HG02798 (cell line): ENCODE results near the gene PTPN4.

Experiments used
- ATAC-seq: cut with Tn5 transposase; IDR thresholded peaks from one replicate; pipeline ENCODE4 v1.9.1; 2021; ENCODE audit warnings: mild to moderate bottlenecking; ENCODE audit not compliant: unreplicated experiment, poor library complexity

Gene PTPN4

DNA sequence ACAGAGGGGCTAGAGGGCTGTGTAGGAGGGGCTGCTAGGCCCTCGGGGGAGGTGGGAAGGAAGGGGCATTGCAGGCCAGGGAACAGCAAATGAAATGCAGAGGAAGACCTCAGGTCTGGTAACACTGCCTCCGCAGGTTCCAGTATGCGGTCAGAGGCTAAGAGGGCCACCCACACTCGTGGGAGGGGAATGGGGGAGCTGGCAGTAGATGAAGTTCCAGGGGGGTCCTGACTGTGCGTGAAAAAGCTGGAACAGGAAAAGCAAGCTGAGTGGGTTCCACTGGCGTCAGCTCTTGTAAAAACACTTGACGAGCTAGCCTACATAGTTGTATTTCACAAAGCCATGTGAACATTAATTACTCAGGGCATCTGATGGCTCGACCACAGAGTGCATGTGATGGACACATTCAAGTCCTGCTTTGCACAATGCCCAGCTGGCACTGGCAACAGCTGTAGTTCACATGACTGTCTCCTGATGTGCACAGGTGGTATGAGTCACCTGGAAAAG is 29.0 kb upstream of the PTPN4 start:
- no peak for ATAC-seq

DNA sequence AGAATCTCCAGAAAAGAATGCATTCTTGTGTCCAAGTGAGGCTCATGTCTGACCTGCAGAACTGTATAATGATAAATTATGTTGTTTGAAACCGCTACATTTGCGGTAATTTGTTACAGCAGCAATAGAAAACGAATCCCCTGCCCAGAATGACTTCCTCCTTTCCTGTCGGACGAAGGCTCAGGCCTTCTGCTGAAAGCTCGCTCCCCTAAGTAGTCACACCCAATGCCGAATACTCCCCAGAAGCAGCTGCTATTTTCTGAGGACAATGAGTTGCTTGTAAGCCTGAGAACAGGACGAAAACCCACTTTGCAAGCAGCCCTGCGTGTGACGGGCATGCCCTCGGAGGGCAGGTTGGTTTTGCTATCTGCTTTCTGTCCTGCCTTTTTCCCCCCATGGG is 27.7 kb upstream of the PTPN4 start:
- no peak for ATAC-seq

DNA sequence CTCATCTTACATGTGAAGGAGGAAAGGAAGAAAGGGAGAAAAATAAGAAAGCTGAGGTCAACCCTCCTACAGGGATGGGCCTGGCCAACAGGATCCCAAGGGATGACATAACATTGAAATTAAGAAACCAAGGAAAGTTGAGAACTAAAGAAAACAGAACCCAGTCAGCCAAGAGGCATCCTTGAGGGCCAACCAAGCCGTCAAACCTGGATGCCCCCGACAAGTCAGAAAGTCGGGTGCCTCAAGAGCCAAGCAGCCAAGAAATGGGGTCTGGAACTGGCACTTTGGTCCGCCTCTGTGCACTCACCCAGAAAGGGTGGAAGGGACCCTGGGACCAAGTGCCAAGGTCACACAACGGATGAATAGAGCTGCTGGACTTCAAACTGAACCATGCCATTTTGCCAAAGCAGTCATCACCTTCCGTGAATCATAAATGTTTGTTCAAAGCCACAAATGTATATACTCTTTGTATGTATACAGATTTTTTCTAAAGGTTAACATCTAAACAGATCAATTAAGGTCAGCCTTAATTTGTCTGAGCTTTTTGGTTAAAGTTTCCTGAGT is 27.0 kb upstream of the PTPN4 start:
- no peak for ATAC-seq

DNA sequence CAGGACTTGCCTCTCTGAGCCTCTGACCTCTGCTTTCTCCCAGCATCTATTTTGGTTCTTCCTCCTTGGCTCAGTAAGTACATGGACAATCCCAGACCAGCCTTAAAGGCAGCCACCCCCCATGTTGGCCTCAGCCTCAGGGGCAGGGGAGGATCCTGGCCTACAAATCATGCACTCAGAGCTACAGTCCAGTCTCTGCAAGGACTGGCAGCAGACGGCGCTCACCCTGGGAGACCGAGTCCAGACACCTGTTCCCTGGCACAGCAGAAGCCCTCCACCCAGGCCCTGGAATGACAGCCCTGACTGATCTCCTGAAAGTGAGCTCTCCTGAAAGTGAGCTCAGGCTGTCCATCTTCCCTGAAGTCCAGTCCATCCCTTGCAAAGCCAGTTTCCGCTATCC is 25.7 kb upstream of the PTPN4 start:
- ATAC-seq: no peak

- no peak for ATAC-seq
These were observed 24.2 kb upstream of the PTPN4 start for GRCh38 chr2:119735565-119735964.

DNA sequence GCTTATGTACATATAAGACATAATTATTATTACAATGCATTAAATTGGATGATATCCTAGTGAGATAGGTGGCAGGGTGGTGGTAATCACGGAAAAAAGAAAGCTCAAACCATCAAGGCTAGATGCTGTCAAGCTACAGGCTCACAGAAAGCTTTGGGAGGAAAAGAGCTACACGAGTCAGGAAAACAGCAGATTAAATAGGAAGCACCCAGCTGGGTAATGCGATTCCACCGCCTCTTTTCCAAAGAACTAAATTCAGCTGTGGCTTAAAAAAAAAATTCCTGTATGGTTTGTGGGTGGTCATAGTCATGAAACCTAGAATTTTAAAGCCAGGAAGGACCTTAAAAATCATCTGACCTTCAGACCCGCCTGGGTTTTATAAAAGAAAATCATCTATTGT is 23.7 kb upstream of the PTPN4 start:
- ATAC-seq: no peak

DNA sequence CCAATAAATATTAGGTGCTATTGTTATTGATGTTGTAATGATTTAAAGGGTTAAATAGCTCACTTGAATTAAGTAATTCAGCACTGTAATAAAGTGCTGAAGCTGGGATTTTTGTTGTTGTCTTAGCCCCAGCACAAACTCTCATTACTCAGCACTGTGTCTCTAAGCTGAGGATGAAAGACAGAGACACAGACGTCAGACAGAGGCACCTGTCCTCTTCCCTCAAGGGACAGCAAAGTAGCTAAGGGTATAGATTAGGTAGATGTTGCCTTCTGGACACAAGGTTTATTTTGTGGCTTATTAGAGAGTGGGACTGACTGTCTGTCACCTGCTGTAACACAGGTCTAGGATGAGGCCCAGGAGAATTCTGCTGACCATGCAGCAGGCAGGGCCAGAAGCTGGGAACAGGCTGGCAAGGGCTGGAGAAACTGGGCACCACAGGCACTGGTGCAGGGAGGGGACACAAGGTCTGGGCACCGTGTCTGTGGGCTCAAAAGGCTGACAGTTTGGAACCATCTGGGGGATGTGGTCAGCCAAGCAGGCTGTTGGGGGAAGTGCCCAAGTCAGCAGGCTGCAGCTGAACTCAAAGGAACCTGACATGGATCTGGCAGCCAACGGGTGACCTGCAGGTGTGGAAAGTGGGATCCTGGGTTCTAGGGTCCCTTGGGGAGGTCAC is 20.0 kb upstream of the PTPN4 start:
- ATAC-seq: no peak

- ATAC-seq: no peak
These were observed 18.7 kb upstream of the PTPN4 start for GRCh38 chr2:119741001-119741400.

- ATAC-seq: no peak
These were observed 17.9 kb upstream of the PTPN4 start for GRCh38 chr2:119741868-119742267.

DNA sequence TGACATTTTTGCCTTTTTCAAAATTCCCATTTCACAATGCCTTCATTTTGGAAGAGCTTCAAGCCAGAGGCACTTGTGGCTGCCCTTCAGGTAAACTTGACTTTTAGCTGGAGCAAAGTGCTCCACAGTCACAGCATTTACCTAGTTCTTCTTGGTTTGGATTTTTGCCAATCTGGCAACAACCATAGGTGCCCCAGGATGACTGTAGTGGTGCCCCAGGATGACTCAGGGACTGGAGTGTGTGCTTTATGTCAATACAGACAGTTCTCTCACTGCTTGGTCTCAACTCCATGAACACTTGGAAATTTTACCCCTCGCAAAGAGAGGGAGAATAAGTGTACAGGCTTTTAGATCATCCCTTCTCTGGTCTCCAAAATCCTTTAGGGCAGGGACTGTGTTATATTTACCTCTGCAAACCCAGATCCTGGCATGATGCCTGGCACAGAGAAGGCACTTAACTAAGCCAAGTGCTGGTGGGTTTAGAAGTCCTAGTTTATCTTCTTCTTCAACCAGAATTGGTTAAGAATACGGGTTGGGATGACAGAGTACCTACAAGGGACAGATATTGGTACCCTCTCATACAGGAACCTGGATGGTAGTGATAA is 15.3 kb upstream of the PTPN4 start:
- no peak for ATAC-seq

GRCh38 chr2:119745566-119745965 is 14.2 kb upstream of the PTPN4 start:
- no peak for ATAC-seq

DNA sequence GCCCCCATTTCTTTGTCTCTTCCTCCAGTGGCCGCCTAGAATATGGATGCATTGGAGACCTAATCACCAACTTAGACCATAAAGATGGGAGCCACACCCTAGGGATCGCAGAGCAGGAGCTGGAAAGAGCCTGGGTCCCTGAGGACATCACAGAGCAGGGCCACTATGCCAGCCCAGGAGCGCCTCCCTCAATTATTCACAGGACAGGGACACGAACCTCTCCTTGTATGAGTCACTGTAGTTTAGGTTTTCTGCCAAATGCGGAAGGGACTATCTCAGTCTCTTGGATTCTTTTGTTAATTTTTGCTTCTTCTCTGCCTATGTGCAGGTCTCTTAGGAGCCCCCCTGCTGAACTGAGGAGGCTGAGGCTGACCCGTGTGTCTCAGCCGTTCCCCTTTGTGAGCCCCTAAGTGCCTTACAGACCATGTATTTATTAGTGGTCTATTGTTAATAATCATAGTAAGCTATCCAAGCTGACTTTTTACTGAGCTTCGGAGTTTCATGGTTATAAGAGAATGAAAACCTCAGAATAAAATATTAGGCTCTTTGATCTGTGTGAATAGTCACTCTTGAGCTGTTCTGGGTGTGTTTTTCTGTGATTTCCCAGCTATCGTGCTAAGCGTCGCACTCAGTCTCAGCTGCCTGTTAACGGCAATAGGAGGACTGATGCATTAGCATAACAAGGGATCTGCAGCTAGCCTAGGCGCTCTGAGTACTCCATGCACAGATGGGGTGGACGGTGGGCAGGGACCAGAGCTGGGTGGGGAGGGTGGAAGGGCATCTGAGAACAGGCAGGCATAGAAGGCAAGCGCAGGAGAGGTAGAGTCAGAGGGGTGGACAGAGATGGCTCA is 12.7 kb upstream of the PTPN4 start:
- ATAC-seq: no peak

GRCh38 chr2:119748135-119748534 is 11.6 kb upstream of the PTPN4 start:
- no peak for ATAC-seq

DNA sequence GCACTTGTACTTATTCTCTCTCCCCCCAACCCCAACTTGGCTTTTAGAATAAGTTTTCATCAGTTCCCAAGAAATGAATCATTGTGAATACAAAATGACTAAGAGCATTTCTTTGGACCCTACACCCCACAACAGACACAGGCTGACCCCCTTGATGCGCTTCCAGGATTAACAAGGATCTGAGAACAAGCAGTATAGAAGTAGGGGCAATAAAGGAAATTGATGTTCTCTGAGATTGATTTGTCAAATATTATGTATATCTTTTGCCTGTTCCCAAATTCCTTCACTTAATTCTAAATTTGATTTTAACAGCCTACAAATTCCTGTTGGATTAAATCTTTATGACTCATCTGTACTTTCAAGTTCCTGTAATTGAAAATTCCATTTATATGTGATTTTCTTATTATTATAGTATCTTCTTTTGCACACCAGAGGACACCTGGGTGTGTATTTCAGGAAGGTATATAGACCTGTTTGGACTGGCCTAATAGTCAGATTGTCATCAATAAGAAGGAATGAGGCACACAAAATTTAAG is 10.2 kb upstream of the PTPN4 start:
- no peak for ATAC-seq

GRCh38 chr2:119751706-119752105 is 8.0 kb upstream of the PTPN4 start:
- ATAC-seq: no peak

GRCh38 chr2:119753041-119753929 is 6.4 kb upstream of the PTPN4 start:
- ATAC-seq: no peak

GRCh38 chr2:119753930-119754321 is 5.8 kb upstream of the PTPN4 start:
- ATAC-seq: no peak

DNA sequence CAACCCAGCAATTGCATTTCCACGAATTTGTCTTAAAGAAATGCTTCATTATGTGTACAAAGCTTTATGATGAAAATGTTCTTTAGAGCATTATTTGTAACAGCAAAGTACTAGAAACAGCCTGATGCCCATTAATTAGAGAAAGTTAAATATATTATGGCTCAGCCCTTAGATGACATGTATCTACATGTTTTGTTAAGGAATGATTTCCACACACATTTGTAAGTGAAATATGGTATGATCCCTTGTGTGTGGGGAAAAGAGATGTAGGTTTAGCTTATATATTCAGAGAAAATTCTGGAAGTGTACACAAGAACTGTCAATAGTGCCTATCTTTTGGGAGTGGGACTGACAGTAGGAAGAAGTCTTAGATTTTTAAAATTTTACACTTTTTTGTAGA is 3.8 kb upstream of the PTPN4 start:
- ATAC-seq: no peak

GRCh38 chr2:119756837-119757236 is 2.9 kb upstream of the PTPN4 start:
- no peak for ATAC-seq
